HEK293T (cell line): ENCODE results near the gene ARL3.

ENCODE experiments used
- CTCF ChIA-PET: fragments of 350-600 bp; formaldehyde crosslinking; extraction: SDS; loops from one replicate; lab custom pipeline; 2021; ENCODE audit warnings: antibody characterized with exemption, inconsistent platforms; lab: Yijun Ruan, JAX
- POLR2A ChIA-PET: fragments of 350-600 bp; formaldehyde crosslinking; extraction: SDS; loops from one replicate; lab custom pipeline; 2020; ENCODE audit warnings: antibody characterized with exemption, inconsistent platforms; lab: Yijun Ruan, JAX
- DNase-seq: peaks from one replicate; pipeline ENCODE4 v3.0.0; 2012; ENCODE audit warnings: mixed read lengths; ENCODE audit errors: extremely low spot score
- ARNT ChIP-seq: fragments of 450-650 bp; IDR thresholded peaks from 2 replicates; pipeline ENCODE4 v1.6.1; 2017; ENCODE audit warnings: mild to moderate bottlenecking
- BHLHE40 ChIP-seq: fragments of 450-650 bp; IDR thresholded peaks from 2 replicates; pipeline ENCODE4 v1.6.1; 2016; ENCODE audit warnings: mild to moderate bottlenecking, moderate library complexity, borderline replicate concordance
- CTBP1 ChIP-seq: fragments of 450-650 bp; IDR thresholded peaks from 2 replicates; pipeline ENCODE4 v1.6.1; 2016; ENCODE audit warnings: borderline replicate concordance
- ELF4 ChIP-seq: fragments of 450-650 bp; IDR thresholded peaks from 2 replicates; pipeline ENCODE4 v1.6.1; 2017; ENCODE audit warnings: antibody characterized with exemption
- FOXA1 ChIP-seq: fragments of 450-650 bp; IDR thresholded peaks from 2 replicates; pipeline ENCODE4 v1.6.1; 2016; ENCODE audit warnings: mild to moderate bottlenecking
- FOXK2 ChIP-seq: fragments of 450-650 bp; IDR thresholded peaks from 2 replicates; pipeline ENCODE4 v1.6.1; 2016; ENCODE audit warnings: mild to moderate bottlenecking
- FOXM1 ChIP-seq: fragments of 450-650 bp; IDR thresholded peaks from 2 replicates; pipeline ENCODE4 v1.6.1; 2017; ENCODE audit warnings: mild to moderate bottlenecking, borderline replicate concordance
- HDGF ChIP-seq: fragments of 450-650 bp; IDR thresholded peaks from 2 replicates; pipeline ENCODE4 v1.6.1; 2017; ENCODE audit warnings: antibody characterized with exemption, borderline replicate concordance
- L3MBTL2 ChIP-seq: fragments of 450-650 bp; conservative IDR thresholded peaks from 2 replicates; pipeline ENCODE4 v1.6.1; 2016; ENCODE audit warnings: mild to moderate bottlenecking
- LEF1 ChIP-seq: fragments of 450-650 bp; IDR thresholded peaks from 2 replicates; pipeline ENCODE4 v1.6.1; 2017; ENCODE audit warnings: mild to moderate bottlenecking, borderline replicate concordance
- NFRKB ChIP-seq: fragments of 450-650 bp; IDR thresholded peaks from 2 replicates; pipeline ENCODE4 v1.6.1; 2016; ENCODE audit warnings: mild to moderate bottlenecking, moderate library complexity
- PKNOX1 ChIP-seq: fragments of 450-650 bp; IDR thresholded peaks from 2 replicates; pipeline ENCODE4 v1.6.1; 2016
- SP1 ChIP-seq: fragments of 450-650 bp; IDR thresholded peaks from 2 replicates; pipeline ENCODE4 v1.6.1; 2017
- SUZ12 ChIP-seq: fragments of 450-650 bp; IDR thresholded peaks from 2 replicates; pipeline ENCODE4 v1.6.1; 2016; ENCODE audit warnings: mild to moderate bottlenecking
- TARDBP ChIP-seq: fragments of 450-650 bp; IDR thresholded peaks from 2 replicates; pipeline ENCODE4 v1.6.1; 2016
- ZNF384 ChIP-seq: fragments of 450-650 bp; IDR thresholded peaks from 2 replicates; pipeline ENCODE4 v1.6.1; 2016

Gene ARL3

GRCh38 chr10:102653060-102653459 lies 61.1 kb downstream of the ARL3 start:
- ChIA-PET CTCF (interaction anchor here (1.0 to 1.4 kb wide), 2 partner anchors 21 to 23 kb away, joined by 3 read pairs; no protein-coding TSS in a partner anchor), POLR2A (interaction anchor here (1.0 to 1.9 kb wide), 3 partner anchors 8 to 24 kb away, joined by 3 to 6 read pairs (median 3); no protein-coding TSS in a partner anchor)
- DNase-seq = no peak
- TF ChIP-seq TARDBP (no peak), FOXM1 (no peak), PKNOX1 (no peak), HDGF (no peak), ARNT (no peak), NFRKB (no peak), SUZ12 (no peak), FOXA1 (no peak), FOXK2 (no peak), ZNF384 (no peak), SP1 (no peak), CTBP1 (no peak), ELF4 (no peak), LEF1 (no peak), L3MBTL2 (no peak), BHLHE40 (no peak)

GRCh38 chr10:102652170-102652916 lies 61.9 kb downstream of the ARL3 start:
- no peak for DNase-seq
- CTCF ChIA-PET = no interaction called here
- TF ChIP-seq BHLHE40 (no peak), NFRKB (no peak), ZNF384 (no peak), ARNT (no peak), LEF1 (no peak)
- POLR2A ChIA-PET = interaction anchor here (1.9 kb wide), 1 partner anchor 7 kb away, joined by 6 read pairs; no protein-coding TSS in a partner anchor

- TF ChIP-seq SP1 (no peak), LEF1 (no peak), L3MBTL2 (no peak)
- ChIA-PET POLR2A (no interaction called here), CTCF (interaction anchor here (1.1 kb wide), 1 partner anchor 27 kb away, joined by 4 read pairs; no protein-coding TSS in a partner anchor)
- DNase-seq = no peak
These were observed 62.6 kb downstream of the ARL3 start for GRCh38 chr10:102651455-102652169.

GRCh38 chr10:102650655-102651454 lies 63.3 kb downstream of the ARL3 start:
- ChIA-PET CTCF (interaction anchor here (1.1 kb wide), 1 partner anchor 28 kb away, joined by 4 read pairs; no protein-coding TSS in a partner anchor), POLR2A (no interaction called here)
- TF ChIP-seq L3MBTL2 = no peak
- no peak for TF ChIP-seq ZNF384
- no peak for TF ChIP-seq ELF4
- no peak for TF ChIP-seq HDGF
- TF ChIP-seq ARNT = no peak
- no peak for TF ChIP-seq CTBP1
- TF ChIP-seq PKNOX1 = no peak
- TF ChIP-seq FOXK2 = no peak
- no peak for TF ChIP-seq FOXA1
- no peak for TF ChIP-seq LEF1
- TF ChIP-seq NFRKB = no peak
- TF ChIP-seq SP1 = no peak
- no peak for TF ChIP-seq BHLHE40
- TF ChIP-seq SUZ12 = no peak
- no peak for TF ChIP-seq FOXM1
- no peak for TF ChIP-seq TARDBP
- no peak for DNase-seq

GRCh38 chr10:102649797-102650654 lies 64.2 kb downstream of the ARL3 start:
- no peak for DNase-seq
- ChIA-PET POLR2A (interaction anchor here (1.0 kb wide), 1 partner anchor 11 kb away, joined by 3 read pairs; no protein-coding TSS in a partner anchor), CTCF (interaction anchor here (1.1 kb wide), 1 partner anchor 29 kb away, joined by 4 read pairs; no protein-coding TSS in a partner anchor)

More at GRCh38 chr10:102649797-102650654, 64.2 kb downstream of the ARL3 start:
- TF ChIP-seq ELF4 = no peak
- TF ChIP-seq NFRKB = no peak
